Sigmoid colon (tissue), 7 donors: ENCODE measurements around the gene SH2D6. TPM values are rescaled to one million over a fixed set of nuclear protein-coding genes. Genes with fewer than 3 reads are reported as not detected.

Source experiments
- DNase-seq: peaks from one replicate; pipeline ENCODE4 v3.0.0-alpha.2; 2019
- H3K27ac ChIP-seq, 4 donors: fragments of 200-600 bp; sonication (generic); one replicate each; pipeline ENCODE4 v1.5.1; 2016 to 2019; ENCODE audit warnings: mild to moderate bottlenecking in 1 of 4
- H3K27me3 ChIP-seq, 3 donors: fragments of 200-600 bp; sonication (generic); one replicate each; pipeline ENCODE4 v1.5.1; 2019; ENCODE audit warnings: mild to moderate bottlenecking in 1 of 3
- H3K36me3 ChIP-seq, 4 donors: fragments of 200-600 bp; sonication (generic); one replicate each; pipeline ENCODE4 v1.5.1; 2016 to 2019
- H3K4me1 ChIP-seq, 4 donors: fragments of 200-600 bp; sonication (generic); one replicate each; pipeline ENCODE4 v1.5.1; 2017 to 2019
- H3K4me3 ChIP-seq, 4 donors: fragments of 200-600 bp; sonication (generic); one replicate each; pipeline ENCODE4 v1.5.1; 2017 to 2019; ENCODE audit warnings: mild to moderate bottlenecking in 2 of 4, moderate library complexity in 1 of 4
- H3K9me3 ChIP-seq, 4 donors: fragments of 200-600 bp in 3 of 4; sonication (generic) in 3 of 4; one replicate each; pipeline versions ENCODE4 v1.5.1 to v1.6.1; 2013 to 2019
- EP300 ChIP-seq, 4 donors: sonication (generic); formaldehyde crosslinking; IDR thresholded peaks; one replicate each; pipeline ENCODE4 v1.6.1; 2017; ENCODE audit warnings: antibody characterized with exemption in 4 of 4
- POLR2A ChIP-seq, 2 donors: fragments of 450-650 bp; IDR thresholded peaks; one replicate each; pipeline ENCODE4 v1.6.1; 2016; ENCODE audit warnings: antibody characterized with exemption in 2 of 2, mild to moderate bottlenecking in 2 of 2, moderate library complexity in 2 of 2
- POLR2AphosphoS5 ChIP-seq, 4 donors: sonication (generic); formaldehyde crosslinking; IDR thresholded peaks; one replicate each; pipeline ENCODE4 v1.6.1; 2017; ENCODE audit warnings: antibody characterized with exemption in 4 of 4
- WGBS, 2 donors: extraction: QIAGEN DNeasy Blood & Tissue Kit; methylation state at CpG; one replicate each; pipeline ENCODE4 v1.1.7; 2013; 5-methylcytosine and 5-hydroxymethylcytosine counted together
- intact Hi-C: fragments of 100-400 bp; cut with DNase I; formaldehyde crosslinking; loops from one replicate; pipeline ENCODE4 v1.15.1; 2023
- polyA plus RNA-seq, 3 donors: library from polyadenylated mRNA; stranded (reverse); fragments of 200-250 nt; gene quantifications; one replicate each; pipeline ENCODE4 v1.2.3, GENCODE V29; 2013
- total RNA-seq, 4 donors: library from RNA; depleted of rRNA; stranded (reverse); fragments of >200 nt; gene quantifications; one replicate each; pipeline ENCODE4 v1.1.0, GENCODE V29; 2016
- TF ChIP-seq, protein P1 (sequence below), 4 experiments: fragments of 450-650 bp in 3 of 4; fragments of 200-600 bp in 1 of 4; IDR thresholded peaks; one replicate each; pipeline ENCODE4 v1.5.1; 2016 to 2019; ENCODE audit warnings: antibody characterized with exemption in 4 of 4, mild to moderate bottlenecking in 3 of 4, moderate library complexity in 2 of 4
- donor health status: healthy with polysubstance abuse.
- donor health status: Bipolar disorder and iron deficiency.
- donor health status: healthy.

The SH2D6 gene
- total and polyA plus RNA-seq, 7 donors, result 2.8 to 14.6 (median 11.4) TPM; not detected in 4

DNA sequence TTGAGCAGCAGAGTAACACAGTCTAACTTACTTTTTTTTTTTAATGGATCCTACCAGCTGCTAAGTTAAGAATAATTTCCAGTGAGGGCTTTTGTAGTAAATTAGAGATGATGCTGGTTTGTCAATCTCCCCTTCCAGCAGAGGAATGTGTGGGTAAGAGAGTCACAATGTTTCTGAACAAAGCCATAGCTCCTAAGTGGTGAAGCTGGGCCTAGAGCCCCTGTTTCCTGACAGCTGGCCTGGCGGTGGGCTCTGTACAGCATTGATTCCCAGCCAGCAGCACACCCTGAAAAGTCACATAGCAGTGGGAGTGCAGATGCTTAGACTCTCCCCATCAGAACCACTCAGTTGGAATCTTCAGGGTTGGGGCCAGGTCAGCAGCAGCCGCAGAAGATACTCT, 32.8 kb upstream of the SH2D6 start:
- peaks cover 0 to 83% (median 6%) of the 10 kb centered on the region in 4 donors for H3K36me3 ChIP-seq
- 82 to 89% methylated on average over 2 of the region's 2 CpGs for WGBS, 2 donors
- no peak overlapping the region for H3K4me3 ChIP-seq
- intact Hi-C loops, result no loop called here
- no peak for TF ChIP-seq POLR2A (IDR thresholded peaks at IDR 0.05)
- TF ChIP-seq EP300 (IDR thresholded peaks at IDR 0.05), result no peak
- no peak for TF ChIP-seq POLR2AphosphoS5 (IDR thresholded peaks at IDR 0.05)
- TF ChIP-seq, protein P1, sequence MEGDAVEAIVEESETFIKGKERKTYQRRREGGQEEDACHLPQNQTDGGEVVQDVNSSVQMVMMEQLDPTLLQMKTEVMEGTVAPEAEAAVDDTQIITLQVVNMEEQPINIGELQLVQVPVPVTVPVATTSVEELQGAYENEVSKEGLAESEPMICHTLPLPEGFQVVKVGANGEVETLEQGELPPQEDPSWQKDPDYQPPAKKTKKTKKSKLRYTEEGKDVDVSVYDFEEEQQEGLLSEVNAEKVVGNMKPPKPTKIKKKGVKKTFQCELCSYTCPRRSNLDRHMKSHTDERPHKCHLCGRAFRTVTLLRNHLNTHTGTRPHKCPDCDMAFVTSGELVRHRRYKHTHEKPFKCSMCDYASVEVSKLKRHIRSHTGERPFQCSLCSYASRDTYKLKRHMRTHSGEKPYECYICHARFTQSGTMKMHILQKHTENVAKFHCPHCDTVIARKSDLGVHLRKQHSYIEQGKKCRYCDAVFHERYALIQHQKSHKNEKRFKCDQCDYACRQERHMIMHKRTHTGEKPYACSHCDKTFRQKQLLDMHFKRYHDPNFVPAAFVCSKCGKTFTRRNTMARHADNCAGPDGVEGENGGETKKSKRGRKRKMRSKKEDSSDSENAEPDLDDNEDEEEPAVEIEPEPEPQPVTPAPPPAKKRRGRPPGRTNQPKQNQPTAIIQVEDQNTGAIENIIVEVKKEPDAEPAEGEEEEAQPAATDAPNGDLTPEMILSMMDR (IDR thresholded peaks at IDR 0.05), result no peak
- H3K9me3 ChIP-seq, result no peaks in the 10 kb centered on the region
- no peak overlapping the region for H3K27ac ChIP-seq
- H3K4me1 ChIP-seq, result no peaks in the 10 kb centered on the region
- peak; percentile 17 for DNase-seq
- no peaks in the 10 kb centered on the region for H3K27me3 ChIP-seq

DNA sequence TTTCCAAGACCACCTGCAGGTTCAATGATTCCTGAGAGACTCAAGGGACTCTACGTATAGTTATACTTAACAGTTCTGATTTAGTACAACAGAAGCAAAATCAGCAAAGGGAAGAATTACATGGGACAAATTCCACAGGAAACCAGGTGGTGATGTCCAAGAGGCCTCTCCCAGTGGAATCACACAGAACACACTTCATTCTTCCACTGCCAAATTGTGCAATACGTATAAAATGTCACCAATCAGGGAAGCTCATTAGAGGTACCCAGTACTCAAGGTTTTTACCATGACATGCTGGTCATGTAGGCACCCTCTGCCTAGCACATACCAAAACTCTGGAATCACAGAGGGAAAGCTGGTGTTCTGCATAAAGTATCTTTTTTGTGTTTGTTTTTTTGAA, 30.8 kb upstream of the SH2D6 start:
- DNase-seq, result peak; percentile 8
- 92 to 95% methylated on average over 2 of the region's 2 CpGs for WGBS, 2 donors
- H3K36me3 ChIP-seq, result peaks cover 0 to 89% (median 6%) of the 10 kb centered on the region in 4 donors

DNA sequence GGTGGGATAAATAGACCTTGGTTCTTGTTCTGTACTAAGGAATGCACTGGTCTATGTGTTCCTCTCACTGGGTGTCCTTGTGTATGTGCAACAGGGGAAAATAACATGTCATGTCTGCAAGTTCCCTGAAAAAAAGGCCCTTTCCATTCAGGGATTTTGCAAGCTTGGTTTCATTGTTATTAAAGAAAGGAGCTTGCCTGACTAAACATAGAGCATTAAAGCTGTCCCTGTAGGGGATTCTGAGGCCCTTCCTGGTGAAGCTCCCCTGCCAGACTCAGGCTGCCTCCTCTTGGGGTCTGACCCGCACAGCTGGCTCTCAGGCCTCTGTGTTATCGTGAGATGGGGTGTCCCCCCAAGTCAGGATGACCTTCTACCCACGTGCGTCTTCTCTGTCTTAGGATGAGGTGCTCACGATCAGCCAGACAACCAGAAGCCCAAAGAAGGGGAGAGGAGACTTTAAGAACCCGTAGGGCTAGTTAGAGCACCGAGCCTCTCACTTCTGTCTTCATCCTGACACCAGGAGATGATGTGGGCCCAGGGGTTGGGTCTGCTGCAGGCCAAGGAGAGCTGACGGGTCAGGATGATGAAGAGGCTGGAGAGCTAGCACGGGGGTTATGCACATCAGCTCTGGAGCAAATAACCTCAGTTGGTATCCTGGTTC, 29.5 kb upstream of the SH2D6 start:
- intact Hi-C loops, result no loop called here
- DNase-seq, result peak; percentile 34
- peaks cover 0 to 79% (median 6%) of the 10 kb centered on the region in 4 donors for H3K36me3 ChIP-seq

More for the DNA sequence above, 30.8 kb upstream of the SH2D6 start:
- no peak overlapping the region for H3K27ac ChIP-seq
- intact Hi-C loops, result no loop called here
- H3K9me3 ChIP-seq, result no peaks in the 10 kb centered on the region
- TF ChIP-seq, protein P1 (IDR thresholded peaks at IDR 0.05), result no peak
- TF ChIP-seq POLR2A (IDR thresholded peaks at IDR 0.05) (no peak), EP300 (IDR thresholded peaks at IDR 0.05) (no peak)
- no peaks in the 10 kb centered on the region for H3K27me3 ChIP-seq
- no peaks in the 10 kb centered on the region for H3K4me1 ChIP-seq
- no peak overlapping the region for H3K4me3 ChIP-seq

DNA sequence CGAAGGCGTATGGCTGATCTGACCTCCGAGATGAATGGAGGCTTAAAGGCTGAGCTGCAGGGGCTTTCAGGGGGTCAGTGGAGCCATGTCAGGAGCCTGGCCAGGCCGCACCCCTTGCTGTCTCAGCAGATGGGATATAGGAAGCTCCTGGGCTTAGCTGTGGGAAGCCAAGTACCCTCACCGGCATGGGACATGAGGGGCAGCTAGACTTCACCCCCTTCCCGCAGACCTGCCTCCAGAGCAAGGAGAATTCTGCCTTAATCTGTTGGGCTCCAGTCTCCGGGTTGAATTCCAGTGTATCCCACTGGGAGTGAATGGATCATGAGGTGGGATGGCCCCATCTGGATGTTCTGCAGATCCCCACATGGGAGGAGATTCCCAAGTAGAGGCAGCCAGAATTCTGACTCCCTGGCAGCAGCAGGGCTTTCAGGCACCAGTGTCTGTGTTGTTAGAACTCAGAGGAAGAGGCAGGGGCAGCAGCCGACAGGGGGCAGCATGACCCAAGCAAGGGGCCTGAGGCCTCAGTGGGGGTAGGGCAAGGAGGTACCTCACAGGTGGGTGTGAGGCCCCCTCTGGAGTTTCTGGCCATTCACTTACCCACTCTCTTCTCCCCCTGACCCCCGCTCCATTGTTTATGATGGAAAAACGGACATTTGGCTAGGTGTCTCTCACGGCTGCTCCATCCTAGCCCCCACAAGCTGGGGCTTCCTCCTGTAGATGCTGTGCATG, 27.4 kb upstream of the SH2D6 start:
- intact Hi-C loops, result loop anchor here (1.0 kb wide), 1 partner anchor 161 kb away; no protein-coding TSS in a partner anchor
- Histone ChIP-seq H3K4me1 (peaks cover 0 to 2% (median 2%) of the 10 kb centered on the region in 4 donors), H3K27me3 (no peaks in the 10 kb centered on the region), H3K27ac (no peak overlapping the region), H3K9me3 (no peaks in the 10 kb centered on the region), H3K36me3 (peaks cover 0 to 68% (median 3%) of the 10 kb centered on the region in 4 donors), H3K4me3 (no peak overlapping the region)
- WGBS, 2 donors, result 82 to 86% methylated on average over 11 of the region's 11 CpGs
- peak; percentile 83 for DNase-seq
- no peak for TF ChIP-seq POLR2A (IDR thresholded peaks at IDR 0.05)
- TF ChIP-seq EP300 (IDR thresholded peaks at IDR 0.05), result no peak
- TF ChIP-seq, protein P1 (IDR thresholded peaks at IDR 0.05), result peak; percentile 45 to 62 (median 58)

More for the DNA sequence above, 29.5 kb upstream of the SH2D6 start:
- no peak overlapping the region for H3K4me3 ChIP-seq
- WGBS, 2 donors, result 90 to 92% methylated on average over 9 of the region's 9 CpGs
- H3K9me3 ChIP-seq, result no peaks in the 10 kb centered on the region
- TF ChIP-seq POLR2A (IDR thresholded peaks at IDR 0.05) (no peak), POLR2AphosphoS5 (IDR thresholded peaks at IDR 0.05) (no peak), EP300 (IDR thresholded peaks at IDR 0.05) (no peak)
- TF ChIP-seq, protein P1 (IDR thresholded peaks at IDR 0.05), result no peak
- no peaks in the 10 kb centered on the region for H3K4me1 ChIP-seq
- H3K27me3 ChIP-seq, result no peaks in the 10 kb centered on the region
- H3K27ac ChIP-seq, result no peak overlapping the region
